ENCODE results near the gene FAM222B.

The FAM222B gene

DNA sequence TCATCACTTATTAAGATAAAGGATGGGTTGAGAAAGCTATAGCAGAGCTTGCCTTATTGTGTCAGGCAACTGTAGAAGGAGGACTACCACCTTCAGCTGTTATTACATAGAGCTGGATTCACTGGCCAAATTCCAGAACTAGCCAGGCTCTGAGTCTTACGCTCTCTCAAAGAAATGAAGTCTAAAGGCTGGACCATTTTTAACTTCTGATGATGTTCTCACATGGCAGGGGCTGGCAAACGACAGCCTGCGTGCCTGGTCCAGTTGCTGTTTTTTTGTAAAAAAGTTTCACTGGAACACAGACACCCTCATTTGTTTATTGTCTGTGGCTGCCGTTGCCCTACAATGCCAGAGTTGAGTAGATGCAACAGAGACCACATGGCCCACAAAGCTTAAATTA is 77.6 kb downstream of the FAM222B start:
- DNase-seq: no peak

DNA sequence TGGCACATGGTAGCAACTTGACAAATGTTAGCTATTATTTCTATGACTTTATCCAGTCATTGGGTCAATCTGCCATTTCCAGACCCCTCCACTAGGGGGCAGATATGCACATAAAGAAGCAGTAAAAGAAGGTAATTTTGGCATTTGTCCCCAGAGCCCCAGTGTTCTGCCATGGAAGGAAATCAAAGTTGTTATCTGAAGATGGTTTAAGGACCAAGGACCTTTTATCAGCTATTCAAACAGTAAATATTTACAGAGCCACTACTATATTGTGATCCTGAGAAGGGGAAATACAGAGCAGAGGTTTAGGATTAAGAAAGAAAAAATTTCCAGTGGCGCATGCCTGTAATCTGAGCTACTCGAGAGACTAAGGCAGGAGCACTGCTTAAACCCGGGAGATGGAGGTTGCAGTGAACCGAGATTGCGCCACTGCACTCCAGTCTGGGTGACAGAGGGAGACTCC is 78.8 kb downstream of the FAM222B start:
- DNase-seq: peak; percentile 52

DNA sequence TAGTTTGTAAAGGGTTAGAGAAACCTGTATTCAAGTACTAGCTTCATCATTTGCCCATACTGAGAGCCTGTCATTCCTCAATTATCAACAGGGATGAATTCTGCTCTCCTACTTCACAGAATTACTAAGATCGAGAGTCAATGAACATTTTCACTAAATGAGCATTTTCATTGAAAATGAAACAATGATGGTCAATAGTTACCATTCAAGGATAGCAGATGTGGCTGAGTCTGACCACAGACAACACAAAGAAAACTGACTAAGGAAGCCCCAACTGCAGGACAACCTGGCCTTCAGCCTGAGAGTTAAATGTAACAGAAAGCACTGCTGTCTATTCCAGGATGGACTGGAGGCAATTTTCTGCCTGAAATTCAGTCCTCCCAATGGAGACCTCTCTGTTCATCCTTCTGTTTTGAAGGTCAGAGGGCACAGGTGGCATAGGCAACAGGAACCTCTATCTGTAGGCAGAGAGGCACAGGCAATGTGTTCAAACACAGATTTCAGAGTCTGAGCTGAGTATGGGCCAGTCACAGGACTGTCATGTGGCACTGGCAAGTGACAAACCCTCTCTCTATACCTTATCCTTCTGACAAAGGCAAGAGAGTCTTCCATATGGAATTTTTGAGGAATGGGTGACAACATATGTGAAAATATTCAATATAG is 79.3 kb downstream of the FAM222B start:
- DNase-seq: no peak

DNA sequence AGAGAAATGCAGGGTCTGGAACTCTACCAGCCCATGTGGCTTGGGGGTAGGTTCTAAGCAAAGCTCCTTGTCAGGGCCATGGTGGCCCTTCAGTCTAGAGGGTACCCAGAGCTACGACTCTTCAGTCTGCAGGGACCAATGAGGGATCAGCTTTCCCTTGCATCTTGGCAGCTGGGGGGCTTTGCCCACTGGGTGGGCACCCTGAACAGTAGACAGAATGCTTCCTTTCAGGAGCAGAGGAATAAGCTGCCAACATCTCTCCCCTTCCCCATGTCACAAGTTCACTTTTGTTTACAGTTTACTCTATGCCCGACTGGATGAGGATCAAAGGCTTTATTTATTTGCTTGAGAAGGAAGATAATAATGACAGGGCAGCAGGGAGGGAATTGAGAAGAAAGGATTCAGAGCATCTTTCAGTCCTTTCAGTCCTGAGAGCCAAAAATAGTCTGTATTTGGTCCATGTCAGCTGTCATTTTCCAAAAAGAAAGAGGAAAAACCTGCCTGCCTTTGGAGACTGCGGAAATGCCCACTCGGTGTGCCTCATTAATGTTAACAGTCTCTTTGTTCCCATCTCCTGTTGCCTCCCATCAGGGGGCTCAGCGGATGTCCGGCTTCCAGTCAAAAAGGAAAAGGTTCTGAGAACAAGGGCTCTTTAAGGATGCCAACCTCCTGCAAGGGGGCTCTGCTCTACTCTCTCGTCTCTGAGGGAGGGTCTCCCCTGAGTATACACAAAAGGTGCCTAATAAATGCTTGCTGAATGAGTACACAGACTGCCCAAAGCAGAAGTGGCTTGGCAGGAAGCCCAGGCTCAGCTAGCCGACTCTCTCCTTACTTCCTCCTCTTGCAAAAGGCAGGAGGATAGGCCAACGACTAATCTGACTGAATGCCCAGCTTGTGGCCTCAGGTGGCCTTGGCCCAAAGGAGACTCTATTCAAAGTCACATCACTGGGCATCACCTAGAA is 81.7 kb downstream of the FAM222B start:
- no peak for DNase-seq

DNA sequence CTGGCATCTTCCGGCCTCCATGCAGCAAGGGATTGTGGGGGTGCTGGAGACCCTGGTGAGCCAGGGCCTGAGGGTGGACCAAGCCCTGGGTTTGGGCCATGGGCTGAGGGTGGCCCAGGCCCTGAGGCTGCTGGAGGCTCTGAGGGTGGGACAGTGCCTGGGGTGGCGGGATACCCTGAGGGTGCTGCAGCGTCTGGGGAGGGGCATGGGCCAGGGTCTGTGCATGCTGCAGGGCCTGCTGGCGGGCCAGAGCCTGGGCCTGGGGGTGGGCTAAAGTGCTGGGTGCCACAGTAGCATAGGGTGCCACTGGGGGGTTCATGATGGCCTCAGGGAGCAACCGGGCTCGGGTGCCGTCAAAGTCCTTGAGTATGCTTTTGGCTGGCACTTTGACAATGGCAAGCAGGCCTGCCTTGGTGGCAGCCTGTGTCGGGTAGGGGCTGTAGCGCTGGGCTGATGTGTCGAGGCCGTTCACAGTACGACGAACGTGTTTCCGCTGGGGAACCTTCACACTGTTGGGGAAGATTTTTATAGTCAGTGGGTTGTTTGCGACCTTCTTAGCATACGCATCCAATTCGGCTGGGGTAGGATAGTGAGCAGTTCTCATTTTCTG is 83.2 kb downstream of the FAM222B start:
- DNase-seq: no peak

DNA sequence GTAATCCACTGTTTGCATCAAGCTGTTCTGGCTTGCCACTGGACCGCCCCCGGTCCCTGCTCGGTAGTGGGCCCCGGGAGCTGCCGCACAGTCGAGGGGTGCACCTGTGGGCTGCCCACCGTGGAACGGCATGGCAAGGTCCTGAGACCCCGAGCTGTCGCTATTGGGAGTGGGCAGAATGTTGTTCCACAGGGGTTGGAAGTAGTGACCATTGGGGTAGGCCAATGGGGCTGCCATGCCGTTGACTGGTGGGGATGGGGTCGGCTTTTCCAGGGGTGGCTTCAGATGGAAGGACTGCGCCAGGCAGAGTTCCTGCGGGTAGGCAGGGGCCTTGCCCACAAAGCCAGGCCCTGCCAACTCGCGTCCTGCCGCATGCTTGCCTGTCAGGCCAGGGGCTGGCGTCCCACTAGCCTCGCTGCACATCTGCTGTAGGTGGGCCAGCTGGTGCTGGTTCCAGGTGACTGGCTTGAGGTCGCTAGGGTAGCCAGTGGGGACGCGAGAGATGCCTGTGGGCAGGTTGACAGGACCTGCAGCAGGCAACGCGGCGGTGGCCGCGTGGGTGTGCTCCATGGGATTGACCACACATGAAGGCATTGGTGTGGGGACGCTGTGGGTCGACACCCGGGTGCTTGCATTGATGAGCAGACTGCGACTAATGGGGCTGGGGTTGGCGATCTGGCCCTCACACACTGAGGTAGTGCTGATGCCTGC is 84.0 kb downstream of the FAM222B start:
- DNase-seq: no peak

DNA sequence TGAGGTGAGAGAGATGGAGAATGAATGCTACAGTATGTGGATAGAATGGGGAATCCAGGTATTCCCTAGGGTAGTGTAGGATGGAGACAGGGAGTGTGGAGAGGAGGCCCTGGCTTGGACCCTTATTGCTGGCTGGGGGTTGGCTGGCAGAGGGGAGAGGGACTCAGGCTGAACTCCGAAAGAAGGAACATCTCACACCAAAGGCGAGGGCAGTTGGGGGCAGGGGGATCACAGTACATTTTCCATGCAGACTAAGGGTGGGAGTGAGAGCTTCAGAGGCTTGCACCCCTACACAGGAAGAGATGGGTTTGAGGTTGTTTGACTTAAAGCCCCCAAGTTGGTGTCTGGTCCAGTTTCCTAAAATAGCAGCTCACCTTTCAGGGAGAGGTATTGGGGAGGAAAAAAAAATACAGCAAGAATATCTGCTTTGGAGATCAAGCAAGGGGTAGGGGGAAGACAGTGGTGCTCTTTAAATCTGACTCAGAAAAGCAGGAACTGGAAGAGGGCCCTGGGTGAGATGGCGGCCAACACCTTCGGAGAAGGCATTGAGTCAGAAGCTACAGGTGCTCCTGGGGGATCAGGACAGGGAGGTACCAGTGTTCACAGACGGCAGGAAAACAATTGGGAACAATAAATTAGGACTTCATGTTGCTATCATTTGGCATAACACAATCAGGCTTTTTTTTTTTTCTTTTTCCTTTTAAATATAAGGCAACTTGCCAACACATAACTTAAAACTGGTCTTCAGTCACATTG is 86.4 kb downstream of the FAM222B start:
- no peak for DNase-seq

DNA sequence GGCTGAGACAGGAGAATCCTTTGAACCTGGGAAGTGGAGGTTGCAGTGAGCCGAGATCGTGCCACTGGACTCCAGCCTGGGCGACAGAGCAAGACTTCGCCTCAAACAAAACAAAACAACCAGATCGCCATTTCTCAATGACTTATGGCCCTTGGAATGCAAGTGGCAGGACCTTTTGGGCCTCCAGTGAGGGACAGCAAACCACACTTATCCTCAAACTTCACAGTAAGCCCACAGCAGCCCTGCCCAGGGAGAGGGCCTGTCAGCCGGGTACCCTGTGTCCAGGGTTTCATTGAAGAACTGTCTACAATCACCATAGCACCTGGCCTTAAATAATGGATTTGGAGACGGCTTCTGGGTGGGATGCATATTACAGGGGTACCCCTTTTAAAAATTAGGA is 87.1 kb downstream of the FAM222B start:
- DNase-seq: no peak

DNA sequence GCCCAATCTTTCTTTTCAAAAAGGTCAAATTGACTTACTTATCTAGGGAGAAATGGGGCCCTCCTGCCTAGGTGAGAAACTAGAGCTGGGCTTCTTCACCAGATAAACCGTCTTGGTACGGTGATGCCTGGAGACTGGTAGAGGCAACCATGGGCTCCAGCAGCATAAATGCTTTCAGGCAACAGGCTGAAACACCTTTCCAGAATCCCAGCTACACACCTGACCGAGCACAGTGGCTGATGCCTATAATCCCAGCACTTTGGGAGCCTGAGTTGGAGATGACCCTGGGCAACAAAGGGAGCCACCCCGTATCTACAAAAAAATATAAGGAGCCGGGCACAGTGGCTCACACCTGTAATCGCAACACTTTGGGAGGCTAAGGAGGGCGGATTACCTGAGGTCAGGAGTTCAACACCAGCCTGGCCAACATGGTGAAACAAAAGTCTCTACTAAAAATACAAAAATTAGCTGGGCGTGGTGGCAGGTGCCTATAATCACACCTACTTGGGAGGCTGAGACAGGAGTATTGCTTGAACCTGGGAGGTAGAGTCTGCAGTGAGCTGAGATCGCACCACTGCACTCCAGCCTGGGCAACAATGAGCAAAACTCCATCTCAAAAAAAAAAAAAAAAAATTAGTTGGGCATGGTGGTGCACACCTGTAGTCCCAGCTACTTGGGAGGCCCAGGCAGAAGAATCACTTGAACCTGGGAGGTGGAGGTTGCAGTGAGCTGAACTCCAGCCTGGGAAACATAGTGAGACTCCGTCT is 90.8 kb downstream of the FAM222B start:
- no peak for DNase-seq

DNA sequence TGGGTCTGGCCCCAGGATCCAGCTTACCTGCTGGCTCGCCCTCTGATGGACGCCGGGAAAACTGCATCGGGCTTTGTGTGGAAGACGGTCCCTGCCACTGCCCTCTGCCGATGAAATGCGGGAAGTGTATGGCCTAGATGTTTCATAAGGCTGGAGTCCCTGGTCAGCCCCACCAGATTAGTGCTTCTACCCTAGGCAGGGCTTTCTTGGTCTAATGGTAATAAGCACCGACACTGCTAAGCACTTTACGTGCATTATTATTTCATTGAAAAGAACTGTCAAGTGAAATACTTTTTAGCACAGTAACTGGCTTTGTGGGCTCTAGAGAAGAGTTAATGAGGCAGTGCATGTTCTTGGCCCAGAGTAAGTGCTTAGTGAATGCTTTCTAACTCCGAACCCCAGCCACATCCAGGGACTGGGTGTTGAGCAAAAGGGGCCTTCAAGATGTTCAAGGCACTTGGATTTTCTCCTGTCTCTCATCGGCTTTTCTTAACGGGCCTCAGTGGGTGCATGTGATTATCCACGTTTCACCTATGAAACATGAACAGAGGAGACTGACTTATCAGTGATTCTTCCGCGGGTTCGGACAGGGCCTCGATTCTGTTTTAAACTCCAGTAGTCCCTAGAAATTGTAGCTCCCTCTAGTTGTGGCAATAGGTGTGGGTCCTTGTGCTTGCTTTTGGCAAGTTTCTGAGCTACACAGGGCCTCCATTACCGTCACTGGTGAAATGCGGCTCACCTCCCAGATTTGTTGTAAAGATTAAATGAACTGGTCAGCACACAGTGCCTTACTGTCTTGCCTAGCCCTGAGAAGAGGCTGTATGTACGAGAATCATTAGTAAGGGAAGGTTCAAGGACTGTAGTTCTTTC is 92.2 kb downstream of the FAM222B start:
- DNase-seq: peak; percentile 79

DNA sequence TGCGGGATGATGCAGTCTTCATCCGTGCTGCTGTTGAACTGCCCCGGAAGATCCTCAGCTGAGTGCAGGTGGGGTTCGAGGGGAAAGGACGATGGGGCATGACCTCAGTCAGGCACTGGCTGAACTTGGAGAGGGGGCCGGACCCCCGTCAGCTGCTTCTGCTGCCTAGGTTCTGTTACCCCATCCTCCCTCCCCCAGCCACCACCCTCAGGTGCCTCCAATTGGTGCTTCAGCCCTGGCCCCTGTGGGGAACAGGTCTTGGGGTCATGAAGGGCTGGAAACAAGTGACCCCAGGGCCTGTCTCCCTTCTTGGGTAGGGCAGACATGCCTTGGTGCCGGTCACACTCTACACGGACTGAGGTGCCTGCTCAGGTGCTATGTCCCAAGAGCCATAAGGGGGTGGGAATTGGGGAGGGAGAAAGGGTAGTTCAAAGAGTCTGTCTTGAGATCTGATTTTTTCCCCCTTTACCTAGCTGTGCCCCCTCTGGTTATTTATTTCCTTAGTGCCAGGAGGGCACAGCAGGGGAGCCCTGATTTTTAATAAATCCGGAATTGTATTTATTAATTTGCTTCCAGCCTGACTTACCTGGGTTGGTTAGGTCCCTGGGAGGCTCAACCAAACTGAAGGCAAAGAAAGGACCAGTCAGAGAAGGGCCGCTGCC is 92.9 kb downstream of the FAM222B start:
- no peak for DNase-seq

DNA sequence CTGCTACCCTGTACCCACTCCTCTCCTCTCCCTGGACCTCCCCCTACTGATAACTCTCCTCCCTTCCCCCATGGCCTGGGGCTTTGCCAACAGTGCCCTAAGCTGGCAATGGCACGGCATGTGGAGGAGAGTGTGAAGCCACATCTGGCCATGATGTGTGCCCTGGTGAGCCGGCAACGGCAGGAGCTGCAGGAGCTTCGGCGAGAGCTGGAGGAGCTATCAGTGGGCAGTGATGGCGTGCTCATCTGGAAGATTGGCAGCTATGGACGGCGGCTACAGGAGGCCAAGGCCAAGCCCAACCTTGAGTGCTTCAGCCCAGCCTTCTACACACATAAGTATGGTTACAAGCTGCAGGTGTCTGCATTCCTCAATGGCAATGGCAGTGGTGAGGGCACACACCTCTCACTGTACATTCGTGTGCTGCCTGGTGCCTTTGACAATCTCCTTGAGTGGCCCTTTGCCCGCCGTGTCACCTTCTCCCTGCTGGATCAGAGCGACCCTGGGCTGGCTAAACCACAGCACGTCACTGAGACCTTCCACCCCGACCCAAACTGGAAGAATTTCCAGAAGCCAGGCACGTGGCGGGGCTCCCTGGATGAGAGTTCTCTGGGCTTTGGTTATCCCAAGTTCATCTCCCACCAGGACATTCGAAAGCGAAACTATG is 93.6 kb downstream of the FAM222B start:
- DNase-seq: no peak

DNA sequence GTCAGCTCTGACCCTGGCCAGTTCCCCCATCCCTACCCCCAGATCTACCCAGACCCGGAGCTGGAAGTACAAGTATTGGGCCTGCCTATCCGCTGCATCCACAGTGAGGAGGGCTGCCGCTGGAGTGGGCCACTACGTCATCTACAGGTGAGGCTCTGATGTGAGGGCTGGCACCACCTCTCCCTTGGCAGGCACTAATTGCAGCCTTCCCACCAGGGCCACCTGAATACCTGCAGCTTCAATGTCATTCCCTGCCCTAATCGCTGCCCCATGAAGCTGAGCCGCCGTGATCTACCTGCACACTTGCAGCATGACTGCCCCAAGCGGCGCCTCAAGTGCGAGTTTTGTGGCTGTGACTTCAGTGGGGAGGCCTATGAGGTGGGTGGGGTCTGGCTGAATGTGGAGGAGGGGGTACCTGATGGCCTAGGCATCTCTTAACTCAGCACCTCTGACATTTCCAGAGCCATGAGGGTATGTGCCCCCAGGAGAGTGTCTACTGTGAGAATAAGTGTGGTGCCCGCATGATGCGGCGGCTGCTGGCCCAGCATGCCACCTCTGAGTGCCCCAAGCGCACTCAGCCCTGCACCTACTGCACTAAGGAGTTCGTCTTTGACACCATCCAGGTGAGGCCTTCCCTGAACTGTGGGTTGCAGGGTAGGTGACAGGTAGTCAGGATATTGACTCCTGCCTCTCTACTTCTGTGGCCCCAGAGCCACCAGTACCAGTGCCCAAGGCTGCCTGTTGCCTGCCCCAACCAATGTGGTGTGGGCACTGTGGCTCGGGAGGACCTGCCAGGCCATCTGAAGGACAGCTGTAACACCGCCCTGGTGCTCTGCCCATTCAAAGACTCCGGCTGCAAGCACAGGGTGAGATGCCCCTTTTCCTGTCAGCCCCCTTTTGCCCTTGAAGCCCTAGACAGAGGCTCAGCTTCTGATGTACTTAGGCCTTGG is 94.5 kb downstream of the FAM222B start:
- DNase-seq: no peak

DNA sequence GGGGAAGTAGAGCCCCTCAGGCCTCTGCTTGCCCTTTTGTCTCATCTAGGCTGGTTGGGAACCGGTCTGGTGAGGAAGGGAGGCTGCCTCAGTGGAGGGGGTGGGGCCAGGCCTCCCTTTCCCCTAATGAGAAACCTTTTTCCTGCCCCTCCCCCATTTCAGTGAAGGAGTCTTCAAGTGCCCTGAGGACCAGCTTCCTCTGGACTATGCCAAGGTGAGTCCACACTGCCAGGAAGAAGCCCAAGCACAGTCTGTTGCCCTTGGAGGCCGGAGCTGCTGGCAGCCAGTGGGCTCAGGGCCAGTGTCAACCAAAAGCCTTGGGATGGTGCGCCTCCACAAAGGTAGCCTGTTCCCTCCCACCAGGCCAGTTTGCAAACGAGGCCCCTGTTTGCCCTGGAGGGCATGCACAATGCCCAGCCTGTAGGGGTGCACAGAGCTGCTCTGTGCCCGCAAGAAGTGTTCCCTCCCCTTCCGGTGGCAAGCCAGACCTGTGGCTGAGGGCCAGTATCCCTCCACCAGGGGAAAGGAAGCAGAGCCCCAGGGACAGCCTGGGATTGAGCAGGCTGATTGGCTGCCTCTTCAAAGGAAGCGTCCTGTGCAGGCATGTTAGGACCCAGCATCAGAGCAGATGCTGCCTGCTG is 95.4 kb downstream of the FAM222B start:
- no peak for DNase-seq

DNA sequence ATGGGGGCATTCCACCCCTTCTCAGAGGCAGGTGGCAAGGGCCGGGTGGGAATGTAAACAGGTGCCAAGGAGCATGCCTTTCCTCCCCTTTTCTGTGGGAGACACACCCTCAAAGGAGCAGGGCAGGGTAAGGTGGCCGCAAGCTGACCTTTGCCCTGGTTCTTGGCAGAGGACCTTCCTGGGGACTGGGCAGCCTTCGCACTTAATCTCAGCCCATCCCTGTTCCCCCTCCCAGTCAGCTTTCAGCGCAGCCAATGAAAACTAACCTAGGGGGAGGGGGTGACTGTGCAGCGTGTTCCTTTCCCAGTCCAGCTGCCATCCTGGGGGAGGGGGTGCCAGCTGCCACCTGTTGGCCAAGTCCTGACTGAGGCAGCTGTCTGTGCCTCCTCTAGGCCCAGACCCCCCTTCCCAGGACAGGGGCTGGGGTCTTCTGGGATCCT is 96.0 kb downstream of the FAM222B start:
- DNase-seq: no peak

DNA sequence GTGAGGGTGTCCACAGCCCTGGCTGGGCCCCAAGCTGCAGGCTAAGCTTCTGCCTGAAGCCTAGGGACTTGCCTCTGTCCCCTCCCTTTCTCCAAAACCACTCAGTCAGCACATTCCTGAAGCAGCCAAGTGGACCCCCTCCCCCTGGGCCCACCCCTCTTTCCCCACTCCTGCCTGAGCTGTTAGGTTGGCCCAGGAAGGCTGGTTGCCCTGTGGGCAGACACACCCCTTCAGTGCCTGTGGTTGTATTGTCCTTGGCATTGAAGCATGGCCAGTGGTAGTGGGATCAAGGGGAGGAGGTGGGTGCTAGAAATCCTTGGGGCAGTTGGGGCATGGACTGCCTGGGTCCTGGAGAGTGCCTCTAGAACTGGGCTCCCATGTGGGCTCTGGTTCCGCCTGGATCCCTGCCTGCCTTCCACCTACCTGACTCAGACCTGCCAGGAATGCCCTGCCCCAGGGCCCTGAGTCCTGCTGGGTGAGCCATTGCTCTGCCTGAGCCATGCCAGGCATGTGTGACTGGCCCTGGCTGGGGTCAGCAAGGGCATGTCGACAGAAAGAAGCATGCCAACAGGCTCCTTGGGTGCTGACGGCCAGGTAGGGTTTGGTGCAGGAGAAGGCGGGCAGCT is 96.7 kb downstream of the FAM222B start:
- no peak for DNase-seq

Data from NCI-H1105 (cell line).